H9 (cell line): ENCODE data around the gene CHST8. TPM values are rescaled to one million over a fixed set of nuclear protein-coding genes. Genes with fewer than 3 reads are reported as not detected.
"Not testable (repeated sequence)": the region's sequence is repeated elsewhere in the genome, so short reads cannot be mapped to it uniquely, and the experiment has no call there.

Experiments used
- DNase-seq: peaks from one replicate; pipeline ENCODE4 v3.0.0-alpha.2; 2017
- H2AFZ ChIP-seq: one replicate; pipeline ENCODE4 v1.6.1; 2013; ENCODE audit warnings: mild to moderate bottlenecking, low read length, control low read depth, moderate library complexity
- H2AK5ac ChIP-seq: 2 replicates; pipeline ENCODE4 v1.6.1; 2013; ENCODE audit warnings: low read length, control low read depth, mixed read lengths; ENCODE audit not compliant: insufficient read length
- H2BK120ac ChIP-seq: one replicate; pipeline ENCODE4 v1.6.1; 2013; ENCODE audit warnings: low read depth, mild to moderate bottlenecking, low read length, control low read depth, inconsistent platforms; ENCODE audit not compliant: poor library complexity, severe bottlenecking
- H2BK12ac ChIP-seq: 2 replicates; pipeline ENCODE4 v1.6.1; 2013; ENCODE audit warnings: low read length, control low read depth, mixed read lengths, low read depth; ENCODE audit not compliant: insufficient read length
- H2BK15ac ChIP-seq: 2 replicates; pipeline ENCODE4 v1.6.1; 2013; ENCODE audit warnings: low read depth, low read length, control low read depth
- H2BK20ac ChIP-seq: one replicate; pipeline ENCODE4 v1.6.1; 2013; ENCODE audit warnings: low read depth, mild to moderate bottlenecking, low read length, control low read depth, inconsistent platforms; ENCODE audit not compliant: poor library complexity, severe bottlenecking
- H2BK5ac ChIP-seq: 2 replicates; pipeline ENCODE4 v1.6.1; 2013; ENCODE audit warnings: low read length, control low read depth, mixed read lengths; ENCODE audit not compliant: insufficient read length
- H3K14ac ChIP-seq: 2 replicates; pipeline ENCODE4 v1.6.1; 2013; ENCODE audit warnings: low read length, control low read depth; ENCODE audit not compliant: insufficient read depth
- H3K18ac ChIP-seq: 2 replicates; pipeline ENCODE4 v1.6.1; 2013; ENCODE audit warnings: low read depth, mild to moderate bottlenecking, mixed read lengths, low read length, control low read depth; ENCODE audit not compliant: insufficient read length
- H3K23ac ChIP-seq: 2 replicates; pipeline ENCODE4 v1.6.1; 2013; ENCODE audit warnings: low read length, control low read depth, mixed read lengths, low read depth; ENCODE audit not compliant: insufficient read length
- H3K23me2 ChIP-seq: 2 replicates; pipeline ENCODE4 v1.6.1; 2013; ENCODE audit warnings: low read depth, mild to moderate bottlenecking, mixed read lengths, low read length, control low read depth; ENCODE audit not compliant: insufficient read length, poor library complexity, severe bottlenecking
- H3K27ac ChIP-seq: 2 replicates; pipeline ENCODE4 v1.5.1; 2013; ENCODE audit warnings: low read length, control low read depth, mixed read lengths, low read depth; ENCODE audit not compliant: insufficient read length
- H3K27me3 ChIP-seq: 2 replicates; pipeline ENCODE4 v1.6.1; 2013; ENCODE audit warnings: low read length, control low read depth, inconsistent platforms; ENCODE audit not compliant: insufficient read depth
- H3K4ac ChIP-seq: 2 replicates; pipeline ENCODE4 v1.6.1; 2013; ENCODE audit warnings: low read depth, mild to moderate bottlenecking, control low read depth, inconsistent platforms, low read length, moderate library complexity
- H3K4me1 ChIP-seq: 2 replicates; pipeline ENCODE4 v1.6.1; 2013; ENCODE audit warnings: low read length, control low read depth, inconsistent platforms; ENCODE audit not compliant: insufficient read depth
- H3K4me2 ChIP-seq: 2 replicates; pipeline ENCODE4 v1.6.1; 2013; ENCODE audit warnings: low read length, control low read depth, mixed read lengths; ENCODE audit not compliant: insufficient read length, insufficient read depth
- H3K56ac ChIP-seq: 2 replicates; pipeline ENCODE4 v1.6.1; 2013; ENCODE audit warnings: low read depth, mild to moderate bottlenecking, mixed read lengths, low read length, control low read depth; ENCODE audit not compliant: insufficient read length
- H3K79me1 ChIP-seq: 2 replicates; pipeline ENCODE4 v1.6.1; 2013; ENCODE audit warnings: low read depth, mild to moderate bottlenecking, moderate library complexity, low read length, control low read depth, inconsistent platforms; ENCODE audit not compliant: insufficient read depth, poor library complexity, severe bottlenecking
- H3K79me2 ChIP-seq: 2 replicates; pipeline ENCODE4 v1.6.1; 2013; ENCODE audit warnings: low read length, control low read depth, inconsistent platforms; ENCODE audit not compliant: insufficient read depth
- H3K9ac ChIP-seq: 2 replicates; pipeline ENCODE4 v1.6.1; 2013; ENCODE audit warnings: low read length, control low read depth, mixed read lengths; ENCODE audit not compliant: insufficient read length; ENCODE audit errors: extremely low read depth
- H3K9me3 ChIP-seq: one replicate; pipeline ENCODE4 v1.6.1; 2013; ENCODE audit warnings: low read depth, low read length, inconsistent platforms; ENCODE audit not compliant: control insufficient read depth
- H3T11ph ChIP-seq: one replicate; pipeline ENCODE4 v1.6.1; 2013; ENCODE audit warnings: mild to moderate bottlenecking, low read length, control low read depth, inconsistent platforms
- H4K20me1 ChIP-seq: one replicate; pipeline ENCODE4 v1.6.1; 2013; ENCODE audit not compliant: control insufficient read depth, insufficient read length, insufficient read depth
- H4K5ac ChIP-seq: 2 replicates; pipeline ENCODE4 v1.6.1; 2013; ENCODE audit warnings: low read depth, mild to moderate bottlenecking, mixed read lengths, low read length, control low read depth; ENCODE audit not compliant: insufficient read length
- H4K8ac ChIP-seq: replicated peaks from 2 replicates; pipeline ENCODE4 v1.6.1; 2013; ENCODE audit warnings: low read length, control low read depth, mixed read lengths, low read depth; ENCODE audit not compliant: insufficient read length
- H4K91ac ChIP-seq: 2 replicates; pipeline ENCODE4 v1.6.1; 2013; ENCODE audit warnings: low read depth, mild to moderate bottlenecking, moderate library complexity, mixed read lengths, low read length, control low read depth; ENCODE audit not compliant: insufficient read length
- H3K27ac Mint-ChIP-seq, 3 experiments: 2 replicates in 2 of 3; 3 replicates in 1 of 3; pipeline ENCODE4 v1.8.0; 2020 to 2021; ENCODE audit warnings: mixed read lengths in 3 of 3, mild to moderate bottlenecking in 1 of 3, moderate library complexity in 1 of 3
- H3K27me3 Mint-ChIP-seq: 2 replicates; pipeline ENCODE4 v1.8.0; 2021; ENCODE audit warnings: low read depth, mild to moderate bottlenecking, moderate library complexity, mixed read lengths
- H3K36me3 Mint-ChIP-seq, 3 experiments: 2 replicates in 2 of 3; 3 replicates in 1 of 3; pipeline ENCODE4 v1.8.0; 2020 to 2021; ENCODE audit warnings: low read depth in 3 of 3, mixed read lengths in 3 of 3; ENCODE audit not compliant: insufficient read depth in 1 of 3
- H3K4me1 Mint-ChIP-seq, 2 experiments: 2 replicates each; pipeline ENCODE4 v1.8.0; 2020; ENCODE audit warnings: mixed read lengths in 2 of 2
- H3K4me3 Mint-ChIP-seq, 2 experiments: 2 replicates in 1 of 2; 3 replicates in 1 of 2; pipeline ENCODE4 v1.8.0; 2020 to 2021; ENCODE audit warnings: mild to moderate bottlenecking in 2 of 2, mixed read lengths in 2 of 2, moderate library complexity in 1 of 2
- H3K9me3 Mint-ChIP-seq, 2 experiments: 2 replicates in 1 of 2; 3 replicates in 1 of 2; pipeline ENCODE4 v1.8.0; 2020; ENCODE audit warnings: mild to moderate bottlenecking in 2 of 2, mixed read lengths in 2 of 2, moderate library complexity in 1 of 2
- WGBS: extraction: QIAGEN DNeasy Blood & Tissue Kit; methylation state at CpG from one replicate; pipeline ENCODE4 v1.1.7; 2013; ENCODE audit warnings: missing lambda C conversion rate, low lambda C conversion rate, mixed read lengths; ENCODE audit not compliant: insufficient read length; ENCODE audit errors: extremely low coverage; 5-methylcytosine and 5-hydroxymethylcytosine counted together
- total RNA-seq: library from RNA; stranded (reverse); gene quantifications from 2 replicates; pipeline ENCODE4 v1.2.1, GENCODE V29; 2021
- TF ChIP-seq, protein P1 (sequence below): fragments of 200-600 bp; sonication (generic); conservative IDR thresholded peaks from 3 replicates; pipeline ENCODE4 v1.8.0; 2021; ENCODE audit warnings: antibody characterized with exemption, mild to moderate bottlenecking

The CHST8 gene
- total RNA-seq, 1 experiment from 2014 or later = 5.1 TPM

- H3K4me1 ChIP-seq = peaks cover 6% of the 10 kb centered on the region; the same call in 1 of the 2 replicates
- no peak overlapping the region for H3K4me2 ChIP-seq
- DNase-seq = no peak
- H4K5ac ChIP-seq = no peak overlapping the region
- no CpG with 5 or more reads among the region's 11 CpGs for WGBS
- no peak overlapping the region for H2AFZ ChIP-seq
- no peak overlapping the region for H4K91ac ChIP-seq
- no peaks in the 10 kb centered on the region for H3K9me3 Mint-ChIP-seq
- H3K9ac ChIP-seq = no peak overlapping the region
- H3K4me1 Mint-ChIP-seq = peaks cover 15 to 17% of the 10 kb centered on the region in 2 experiments
- H3K4ac ChIP-seq = no peak overlapping the region
- H2BK12ac ChIP-seq = no peak overlapping the region
- H3K27me3 ChIP-seq = no peaks in the 10 kb centered on the region
- H3K9me3 ChIP-seq = no peaks in the 10 kb centered on the region
- no peaks in the 10 kb centered on the region; the same call in 1 of the 2 replicates for H3K79me2 ChIP-seq
- no peaks in the 10 kb centered on the region for H4K20me1 ChIP-seq
- H3K27me3 Mint-ChIP-seq = no peaks in the 10 kb centered on the region; the same call in none of the 2 replicates
- H2BK120ac ChIP-seq = no peak overlapping the region
- no peaks in the 10 kb centered on the region for H3K23me2 ChIP-seq
- H3K18ac ChIP-seq = no peak overlapping the region
- no peak overlapping the region for H3K27ac ChIP-seq
- no peak overlapping the region for H4K8ac ChIP-seq
- peak overlapping the region; percentile 31; the same call in 1 of the 2 replicates for H3K14ac ChIP-seq
- H3K56ac ChIP-seq = no peak overlapping the region
- H2BK15ac ChIP-seq = no peak overlapping the region
- no peak overlapping the region for H2BK5ac ChIP-seq
- H3K79me1 ChIP-seq = no peaks in the 10 kb centered on the region
- no peak overlapping the region for H2AK5ac ChIP-seq
- no peak overlapping the region for H3T11ph ChIP-seq
- H3K27ac Mint-ChIP-seq = peak overlapping the region in 2 of 3 experiments; percentile 46 to 85; a peak in 4 of 7 replicates
- no peak overlapping the region; a peak in 1 of 5 replicates for H3K4me3 Mint-ChIP-seq
- no peaks in the 10 kb centered on the region for H3K36me3 Mint-ChIP-seq
- H3K23ac ChIP-seq = no peak overlapping the region
- TF ChIP-seq, protein P1, sequence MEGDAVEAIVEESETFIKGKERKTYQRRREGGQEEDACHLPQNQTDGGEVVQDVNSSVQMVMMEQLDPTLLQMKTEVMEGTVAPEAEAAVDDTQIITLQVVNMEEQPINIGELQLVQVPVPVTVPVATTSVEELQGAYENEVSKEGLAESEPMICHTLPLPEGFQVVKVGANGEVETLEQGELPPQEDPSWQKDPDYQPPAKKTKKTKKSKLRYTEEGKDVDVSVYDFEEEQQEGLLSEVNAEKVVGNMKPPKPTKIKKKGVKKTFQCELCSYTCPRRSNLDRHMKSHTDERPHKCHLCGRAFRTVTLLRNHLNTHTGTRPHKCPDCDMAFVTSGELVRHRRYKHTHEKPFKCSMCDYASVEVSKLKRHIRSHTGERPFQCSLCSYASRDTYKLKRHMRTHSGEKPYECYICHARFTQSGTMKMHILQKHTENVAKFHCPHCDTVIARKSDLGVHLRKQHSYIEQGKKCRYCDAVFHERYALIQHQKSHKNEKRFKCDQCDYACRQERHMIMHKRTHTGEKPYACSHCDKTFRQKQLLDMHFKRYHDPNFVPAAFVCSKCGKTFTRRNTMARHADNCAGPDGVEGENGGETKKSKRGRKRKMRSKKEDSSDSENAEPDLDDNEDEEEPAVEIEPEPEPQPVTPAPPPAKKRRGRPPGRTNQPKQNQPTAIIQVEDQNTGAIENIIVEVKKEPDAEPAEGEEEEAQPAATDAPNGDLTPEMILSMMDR = no peak
- H2BK20ac ChIP-seq = no peak overlapping the region
These were observed 40.8 kb downstream of the CHST8 start for GRCh38 chr19:33662391-33663092.

GRCh38 chr19:33663316-33663715 lies 41.6 kb downstream of the CHST8 start:
- not testable (repeated sequence) for H3T11ph ChIP-seq, H3K4me2 ChIP-seq, H3K23me2 ChIP-seq, H3K27me3 ChIP-seq, H3K4me1 ChIP-seq, H3K9me3 ChIP-seq, H3K9me3 Mint-ChIP-seq, H4K5ac ChIP-seq, H4K20me1 ChIP-seq, H3K27ac ChIP-seq, H2BK5ac ChIP-seq, H3K4ac ChIP-seq, H2BK12ac ChIP-seq, H4K8ac ChIP-seq, H3K18ac ChIP-seq, H2BK15ac ChIP-seq, H3K79me1 ChIP-seq, H3K36me3 Mint-ChIP-seq, H3K56ac ChIP-seq, H4K91ac ChIP-seq, H3K14ac ChIP-seq, H2BK20ac ChIP-seq, H3K27me3 Mint-ChIP-seq, H2AK5ac ChIP-seq, H3K23ac ChIP-seq, DNase-seq, H3K79me2 ChIP-seq, H2BK120ac ChIP-seq, H3K9ac ChIP-seq, H3K27ac Mint-ChIP-seq, H2AFZ ChIP-seq, H3K4me3 Mint-ChIP-seq
- peaks cover 15 to 17% of the 10 kb centered on the region in 2 experiments for H3K4me1 Mint-ChIP-seq
- no CpG with 5 or more reads among the region's 9 CpGs for WGBS
